Measurements from ENCODE around the gene ABCA4. TPM values are rescaled to one million over a fixed set of nuclear protein-coding genes. Genes with fewer than 3 reads are reported as not detected.

Gene ABCA4
- total RNA-seq, 1 experiment from 2014 or later = 0.22 TPM

DNA sequence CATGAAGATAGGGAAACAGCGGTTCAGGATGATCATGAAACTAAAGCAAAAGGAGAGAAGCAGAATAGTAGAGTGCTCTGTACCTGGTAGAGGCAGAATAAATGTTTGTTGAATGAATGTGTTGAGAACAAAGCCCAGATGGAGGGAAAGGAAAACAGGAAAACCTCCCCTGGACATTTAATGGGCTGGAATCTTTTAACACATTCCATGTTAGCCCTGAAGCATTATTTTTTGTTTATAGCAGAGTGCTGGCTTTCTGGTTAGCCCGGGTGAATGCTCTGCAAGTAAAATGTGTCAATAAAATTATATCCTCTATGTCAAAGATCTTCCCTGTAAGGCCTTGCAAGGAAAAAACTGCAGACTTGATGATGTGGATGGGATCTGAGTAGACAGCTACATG is 60.2 kb downstream of the ABCA4 start:
- CTCF ChIA-PET = interaction anchor here (1.4 to 6.6 kb wide), 3 partner anchors 21 to 273 kb away, joined by 3 to 255 read pairs (median 7); no protein-coding TSS in a partner anchor
- RAD21 ChIA-PET (ENCODE audit: low non-redundant PET in 1 of 2, low total read pairs in 2 of 2, uncharacterized antibody in 2 of 2, unreplicated experiment in 2 of 2) = no interaction called here
- no peak overlapping the region for H2AFZ ChIP-seq (ENCODE audit: low read depth, low read length, poor library complexity, severe bottlenecking)
- ATAC-seq = no peak
- H3K36me3 ChIP-seq (ENCODE audit: control insufficient read depth in 1 of 2, insufficient read depth in 2 of 2, low read length in 2 of 2) = no peaks in the 10 kb centered on the region
- H3K4me1 ChIP-seq (ENCODE audit: control insufficient read depth in 1 of 2, insufficient read depth in 2 of 2, low read length in 2 of 2) = peaks cover 22 to 42% of the 10 kb centered on the region in 2 experiments
- no peak for DNase-seq (ENCODE audit: low read depth, low spot score)
- no TSS peak for BruUV-seq (replicated peaks)
- H3K27me3 ChIP-seq (ENCODE audit: insufficient read depth, low read length) = no peaks in the 10 kb centered on the region
- no peaks in the 10 kb centered on the region for H3K79me2 ChIP-seq (ENCODE audit: insufficient read depth, low read length)
- intact Hi-C loops (cut with micrococcal nuclease) = loop anchor here (1.0 to 10.0 kb wide), 4 partner anchors 124 to 276 kb away; partner anchors contain the start of gene ARHGAP29
- no peak overlapping the region for H3K27ac ChIP-seq (ENCODE audit: low read depth, low read length)
- H3K4me2 ChIP-seq (ENCODE audit: low read length) = no peak overlapping the region
- no peaks in the 10 kb centered on the region for H3K9me2 ChIP-seq (ENCODE audit: insufficient read depth)
- POLR2A ChIA-PET = no interaction called here
- TF ChIP-seq, protein P1, sequence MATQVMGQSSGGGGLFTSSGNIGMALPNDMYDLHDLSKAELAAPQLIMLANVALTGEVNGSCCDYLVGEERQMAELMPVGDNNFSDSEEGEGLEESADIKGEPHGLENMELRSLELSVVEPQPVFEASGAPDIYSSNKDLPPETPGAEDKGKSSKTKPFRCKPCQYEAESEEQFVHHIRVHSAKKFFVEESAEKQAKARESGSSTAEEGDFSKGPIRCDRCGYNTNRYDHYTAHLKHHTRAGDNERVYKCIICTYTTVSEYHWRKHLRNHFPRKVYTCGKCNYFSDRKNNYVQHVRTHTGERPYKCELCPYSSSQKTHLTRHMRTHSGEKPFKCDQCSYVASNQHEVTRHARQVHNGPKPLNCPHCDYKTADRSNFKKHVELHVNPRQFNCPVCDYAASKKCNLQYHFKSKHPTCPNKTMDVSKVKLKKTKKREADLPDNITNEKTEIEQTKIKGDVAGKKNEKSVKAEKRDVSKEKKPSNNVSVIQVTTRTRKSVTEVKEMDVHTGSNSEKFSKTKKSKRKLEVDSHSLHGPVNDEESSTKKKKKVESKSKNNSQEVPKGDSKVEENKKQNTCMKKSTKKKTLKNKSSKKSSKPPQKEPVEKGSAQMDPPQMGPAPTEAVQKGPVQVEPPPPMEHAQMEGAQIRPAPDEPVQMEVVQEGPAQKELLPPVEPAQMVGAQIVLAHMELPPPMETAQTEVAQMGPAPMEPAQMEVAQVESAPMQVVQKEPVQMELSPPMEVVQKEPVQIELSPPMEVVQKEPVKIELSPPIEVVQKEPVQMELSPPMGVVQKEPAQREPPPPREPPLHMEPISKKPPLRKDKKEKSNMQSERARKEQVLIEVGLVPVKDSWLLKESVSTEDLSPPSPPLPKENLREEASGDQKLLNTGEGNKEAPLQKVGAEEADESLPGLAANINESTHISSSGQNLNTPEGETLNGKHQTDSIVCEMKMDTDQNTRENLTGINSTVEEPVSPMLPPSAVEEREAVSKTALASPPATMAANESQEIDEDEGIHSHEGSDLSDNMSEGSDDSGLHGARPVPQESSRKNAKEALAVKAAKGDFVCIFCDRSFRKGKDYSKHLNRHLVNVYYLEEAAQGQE (IDR thresholded peaks at IDR 0.05; ENCODE audit: low read depth) = no peak
- H4K20me1 ChIP-seq (ENCODE audit: insufficient read depth) = no peaks in the 10 kb centered on the region
- no peak overlapping the region for H3K9ac ChIP-seq (ENCODE audit: low read length)
- no peak overlapping the region for H3K4me3 ChIP-seq (replicated peaks in 1 of 2; ENCODE audit: low read depth in 1 of 2, low read length in 2 of 2)
- H3K9me3 ChIP-seq (ENCODE audit: control insufficient read depth in 1 of 2, insufficient read depth in 1 of 2, low read depth in 1 of 2, low read length in 2 of 2) = no peaks in the 10 kb centered on the region

DNA sequence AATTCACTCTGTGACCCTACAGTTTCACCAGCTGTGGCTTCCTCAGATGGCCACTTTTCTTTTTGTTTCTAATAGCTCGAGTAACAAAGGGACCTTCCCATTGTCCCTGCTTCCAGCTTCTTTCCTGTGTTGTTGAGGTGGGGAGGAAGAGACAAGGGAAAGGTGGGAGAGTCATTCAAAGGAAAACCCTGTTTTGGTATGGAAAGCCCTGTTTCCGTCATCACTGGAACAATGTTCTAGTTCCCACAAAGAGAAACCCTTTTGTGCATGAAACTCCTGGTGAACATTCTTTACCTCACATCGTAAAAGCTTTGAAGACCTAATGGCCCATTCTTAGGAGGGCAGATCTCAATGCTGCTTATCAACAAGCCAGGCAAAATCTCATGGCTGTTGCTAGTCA is 62.2 kb downstream of the ABCA4 start:
- RAD21 ChIA-PET (ENCODE audit: low non-redundant PET in 1 of 2, low total read pairs in 2 of 2, uncharacterized antibody in 2 of 2, unreplicated experiment in 2 of 2) = no interaction called here
- Histone ChIP-seq H3K9me3 (ENCODE audit: control insufficient read depth in 1 of 2, insufficient read depth in 1 of 2, low read depth in 1 of 2, low read length in 2 of 2) (no peaks in the 10 kb centered on the region), H3K9me2 (ENCODE audit: insufficient read depth) (no peaks in the 10 kb centered on the region), H3K4me2 (ENCODE audit: low read length) (no peak overlapping the region), H3K36me3 (ENCODE audit: control insufficient read depth in 1 of 2, insufficient read depth in 2 of 2, low read length in 2 of 2) (no peaks in the 10 kb centered on the region), H4K20me1 (ENCODE audit: insufficient read depth) (no peaks in the 10 kb centered on the region), H3K27me3 (ENCODE audit: insufficient read depth, low read length) (no peaks in the 10 kb centered on the region), H3K27ac (ENCODE audit: low read depth, low read length) (no peak overlapping the region), H3K4me1 (ENCODE audit: control insufficient read depth in 1 of 2, insufficient read depth in 2 of 2, low read length in 2 of 2) (peaks cover 28 to 45% of the 10 kb centered on the region in 2 experiments), H3K4me3 (replicated peaks in 1 of 2; ENCODE audit: low read depth in 1 of 2, low read length in 2 of 2) (no peak overlapping the region), H3K9ac (ENCODE audit: low read length) (no peak overlapping the region), H3K79me2 (ENCODE audit: insufficient read depth, low read length) (no peaks in the 10 kb centered on the region), H2AFZ (ENCODE audit: low read depth, low read length, poor library complexity, severe bottlenecking) (no peak overlapping the region)
- CTCF ChIA-PET = interaction anchor here (1.3 to 6.6 kb wide), 2 partner anchors 33 to 275 kb away, joined by 5 to 255 read pairs; no protein-coding TSS in a partner anchor
- no peak for DNase-seq (ENCODE audit: low read depth, low spot score)
- no TSS peak for BruUV-seq (replicated peaks)
- ATAC-seq = no peak
- POLR2A ChIA-PET = interaction anchor here (0.5 kb wide), 1 partner anchor 17 kb away, joined by 4 read pairs; no protein-coding TSS in a partner anchor
- intact Hi-C loops (cut with micrococcal nuclease) = no loop called here
- no peak for TF ChIP-seq EZH2 (IDR thresholded peaks at IDR 0.05)
- TF ChIP-seq EGR1 (IDR thresholded peaks at IDR 0.05; ENCODE audit: low read depth) = no peak
- TF ChIP-seq YY1 (IDR thresholded peaks at IDR 0.05; ENCODE audit: extremely low read depth, insufficient replicate concordance, low read depth, low read length) = no peak
- no peak for TF ChIP-seq EZH2phosphoT487 (IDR thresholded peaks at IDR 0.05; ENCODE audit: borderline replicate concordance)
- TF ChIP-seq ZFX (IDR thresholded peaks at IDR 0.05) = no peak
- TF ChIP-seq, protein P2, sequence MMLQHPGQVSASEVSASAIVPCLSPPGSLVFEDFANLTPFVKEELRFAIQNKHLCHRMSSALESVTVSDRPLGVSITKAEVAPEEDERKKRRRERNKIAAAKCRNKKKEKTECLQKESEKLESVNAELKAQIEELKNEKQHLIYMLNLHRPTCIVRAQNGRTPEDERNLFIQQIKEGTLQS (IDR thresholded peaks at IDR 0.05) = no peak
- no peak for TF ChIP-seq SRF (IDR thresholded peaks at IDR 0.05; ENCODE audit: low read depth)
- no peak for TF ChIP-seq ZNF274 (IDR thresholded peaks at IDR 0.05; ENCODE audit: low read depth, low read length)
- no peak for TF ChIP-seq SP1 (IDR thresholded peaks at IDR 0.05; ENCODE audit: low read depth)
- no peak for TF ChIP-seq POLR2A (IDR thresholded peaks at IDR 0.05; ENCODE audit: borderline replicate concordance, extremely low read depth, insufficient read depth, insufficient read length)
